NCI-H1417 treated with DMSO at 0.1 percent for 48 hours (cell line): ENCODE data around the gene LZTS3.
"Not testable (repeated sequence)": the region's sequence is repeated elsewhere in the genome, so short reads cannot be mapped to it uniquely, and the experiment has no call there.

ENCODE experiments used
- DNase-seq: peaks from one replicate; lab custom pipeline; 2025; lab: John Stamatoyannopoulos, UW

LZTS3 gene

GRCh38 chr20:3192226-3193015 is 19.1 kb upstream of the LZTS3 start:
- DNase-seq: no peak

GRCh38 chr20:3190681-3191111 is 17.3 kb upstream of the LZTS3 start:
- no peak for DNase-seq

GRCh38 chr20:3189561-3190131 is 16.3 kb upstream of the LZTS3 start:
- no peak for DNase-seq

- no peak for DNase-seq
These were observed 15.6 kb upstream of the LZTS3 start for GRCh38 chr20:3188823-3189413.

- not testable (repeated sequence) for DNase-seq
These were observed 14.5 kb upstream of the LZTS3 start for GRCh38 chr20:3187861-3188260.

- no peak for DNase-seq
These were observed 10.7 kb upstream of the LZTS3 start for GRCh38 chr20:3183896-3184612.

- DNase-seq: not testable (repeated sequence)
These were observed 9.1 kb upstream of the LZTS3 start for GRCh38 chr20:3182429-3182828.

- no peak for DNase-seq
These were observed 7.9 kb upstream of the LZTS3 start for GRCh38 chr20:3181270-3181669.

GRCh38 chr20:3180319-3180718 is 7.0 kb upstream of the LZTS3 start:
- DNase-seq: no peak

GRCh38 chr20:3177746-3178485 is 4.6 kb upstream of the LZTS3 start:
- no peak for DNase-seq

GRCh38 chr20:3175270-3175669 is 1.9 kb upstream of the LZTS3 start:
- DNase-seq: no peak

- no peak for DNase-seq
These were observed 1.3 kb upstream of the LZTS3 start for GRCh38 chr20:3174442-3175261.

GRCh38 chr20:3173610-3174441 is 477 bp upstream of the LZTS3 start:
- DNase-seq: no peak

- no peak for DNase-seq
These were observed 1.0 kb downstream of the LZTS3 start for GRCh38 chr20:3172126-3172932.

- DNase-seq: no peak
These were observed 1.8 kb downstream of the LZTS3 start for GRCh38 chr20:3171391-3172125.

GRCh38 chr20:3168829-3169590 is 4.3 kb downstream of the LZTS3 start:
- DNase-seq: no peak

GRCh38 chr20:3168079-3168828 is 5.1 kb downstream of the LZTS3 start:
- DNase-seq: no peak
